ENCODE measurements around the gene POLDIP2.

Gene POLDIP2

DNA sequence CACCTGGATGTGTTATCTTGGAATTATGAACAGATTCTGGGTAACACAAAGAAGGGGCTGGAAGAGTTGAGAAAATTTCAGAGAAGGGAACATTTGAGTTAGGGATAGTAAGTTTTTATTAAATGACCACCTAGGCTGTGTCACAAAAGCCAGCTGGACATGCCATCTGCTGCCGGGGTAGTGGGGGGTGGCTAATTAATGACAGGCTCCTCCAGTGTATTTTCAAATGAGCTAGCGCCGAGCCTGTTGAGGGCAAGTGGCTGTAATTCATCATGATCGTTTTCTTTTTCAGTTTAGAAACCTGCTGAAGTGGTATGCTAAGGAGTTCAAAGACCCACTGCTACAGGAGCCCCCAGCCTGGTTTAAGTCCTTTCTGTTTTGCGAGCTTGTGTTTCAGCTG, 32.1 kb downstream of the POLDIP2 start:
- Mint-ChIP-seq H3K9me3 (no peaks in the 10 kb centered on the region), H3K4me3 (no peak overlapping the region), H3K36me3 (ENCODE audit: insufficient read depth) (peaks cover 17% of the 10 kb centered on the region), H3K27ac (ENCODE audit: low read depth) (no peak overlapping the region), H3K4me1 (peaks cover 7% of the 10 kb centered on the region), H3K27me3 (no peaks in the 10 kb centered on the region)
- ATAC-seq (replicated peaks; ENCODE audit: extremely low read depth, poor library complexity, severe bottlenecking) (no peak), DNase-seq (ENCODE audit: low spot score in 2 of 2) (no peak)

DNA sequence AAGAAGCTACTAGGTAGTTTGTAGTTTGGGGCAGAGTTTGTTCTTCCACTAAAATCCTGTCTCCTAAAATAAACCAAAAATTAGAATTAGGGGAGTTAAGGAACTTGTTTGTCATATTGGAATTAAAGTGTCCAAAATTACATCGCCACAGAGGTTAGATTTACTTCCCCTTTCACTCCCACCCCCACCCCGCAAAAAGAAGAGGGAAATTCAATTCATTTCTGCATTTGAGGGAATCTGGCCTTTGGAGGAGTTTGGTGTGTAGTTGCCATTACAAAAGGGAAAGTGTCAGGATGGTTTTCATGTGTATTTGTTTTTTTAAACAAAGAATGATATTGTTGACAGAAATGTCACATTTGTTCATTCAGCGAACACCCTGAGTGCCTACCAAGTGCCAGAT, 32.5 kb downstream of the POLDIP2 start:
- peaks cover 17% of the 10 kb centered on the region for H3K36me3 Mint-ChIP-seq (ENCODE audit: insufficient read depth)
- DNase-seq (ENCODE audit: low spot score in 2 of 2) (no peak), ATAC-seq (replicated peaks; ENCODE audit: extremely low read depth, poor library complexity, severe bottlenecking) (no peak)
- H3K27ac Mint-ChIP-seq (ENCODE audit: low read depth), result no peak overlapping the region
- H3K27me3 Mint-ChIP-seq, result no peaks in the 10 kb centered on the region
- no peaks in the 10 kb centered on the region for H3K9me3 Mint-ChIP-seq
- H3K4me1 Mint-ChIP-seq, result peaks cover 11% of the 10 kb centered on the region
- no peak overlapping the region for H3K4me3 Mint-ChIP-seq

DNA sequence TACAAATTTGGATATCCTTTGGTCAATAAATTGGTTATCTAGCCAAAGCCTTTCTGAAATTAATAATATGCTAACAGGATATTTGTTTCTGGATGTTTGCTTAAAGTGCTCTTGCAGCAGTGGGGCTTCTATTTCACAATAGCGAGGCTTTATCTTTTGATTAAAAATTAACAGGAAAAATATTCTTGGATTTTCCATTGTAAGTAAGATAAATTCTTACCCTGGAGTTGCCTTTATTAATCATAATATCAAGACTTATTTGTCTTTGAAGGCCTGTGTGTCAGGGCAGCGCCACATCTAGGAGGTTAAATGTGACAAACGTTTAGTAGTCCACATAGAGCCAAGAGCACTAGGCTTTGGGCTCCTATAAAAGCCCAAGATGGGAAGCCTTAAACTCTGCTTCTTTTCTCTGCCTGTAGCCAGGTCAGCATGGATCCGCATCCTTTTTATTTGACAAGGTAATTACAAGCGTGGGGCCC, 33.0 kb downstream of the POLDIP2 start:
- no peaks in the 10 kb centered on the region for H3K9me3 Mint-ChIP-seq
- no peaks in the 10 kb centered on the region for H3K27me3 Mint-ChIP-seq
- H3K27ac Mint-ChIP-seq (ENCODE audit: low read depth), result no peak overlapping the region
- peaks cover 16% of the 10 kb centered on the region for H3K4me1 Mint-ChIP-seq
- no peak overlapping the region for H3K4me3 Mint-ChIP-seq
- DNase-seq (ENCODE audit: low spot score in 2 of 2) (no peak), ATAC-seq (replicated peaks; ENCODE audit: extremely low read depth, poor library complexity, severe bottlenecking) (no peak)
- H3K36me3 Mint-ChIP-seq (ENCODE audit: insufficient read depth), result peaks cover 14% of the 10 kb centered on the region

DNA sequence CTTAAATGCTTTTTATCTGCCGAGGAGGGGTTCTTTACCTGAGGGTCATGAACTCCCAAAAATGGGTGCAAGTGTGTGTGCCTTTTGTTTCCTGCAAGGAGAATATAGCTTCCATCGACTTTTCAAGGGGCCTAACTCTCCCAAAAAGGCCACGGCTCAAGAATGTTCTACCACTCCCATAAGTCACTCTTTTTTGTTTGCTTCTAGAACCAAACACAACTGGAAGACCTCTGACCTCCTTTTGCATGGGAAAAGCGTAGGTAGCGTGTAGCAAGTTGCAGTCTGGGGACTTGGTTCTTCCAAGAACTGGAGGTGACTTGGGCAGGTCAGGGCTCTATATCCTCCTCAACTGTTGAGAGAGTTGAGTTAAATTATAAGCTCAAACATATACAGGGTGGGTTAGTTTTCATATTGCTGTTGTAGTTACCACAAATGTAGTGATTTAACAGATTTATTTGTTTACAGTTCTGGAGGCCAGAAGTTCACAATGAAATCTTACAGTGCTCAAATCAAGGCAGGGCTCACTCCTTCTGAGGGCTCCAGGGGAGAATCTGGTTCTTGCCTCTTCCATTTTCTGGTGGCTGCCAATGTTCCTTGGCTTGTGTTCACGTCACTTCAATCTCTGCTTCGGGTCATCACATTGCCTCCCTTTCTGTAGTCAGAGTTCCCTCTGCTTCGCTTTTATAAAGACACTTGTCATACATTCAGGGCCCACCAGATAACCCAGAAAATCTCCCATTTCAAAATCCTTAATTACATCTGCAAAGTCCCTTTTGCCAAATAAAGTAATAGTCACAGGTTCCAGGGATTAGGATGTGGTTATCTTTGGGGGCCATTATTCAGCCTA, 36.9 kb downstream of the POLDIP2 start:
- no peak for DNase-seq (ENCODE audit: low spot score in 2 of 2)
- peaks cover 29% of the 10 kb centered on the region for H3K4me1 Mint-ChIP-seq
- H3K4me3 Mint-ChIP-seq, result peak overlapping the region; percentile 90
- no peak for ATAC-seq (replicated peaks; ENCODE audit: extremely low read depth, poor library complexity, severe bottlenecking)
- no peaks in the 10 kb centered on the region for H3K9me3 Mint-ChIP-seq
- H3K27me3 Mint-ChIP-seq, result no peaks in the 10 kb centered on the region
- H3K27ac Mint-ChIP-seq (ENCODE audit: low read depth), result peak overlapping the region; percentile 50
- peaks cover 9% of the 10 kb centered on the region for H3K36me3 Mint-ChIP-seq (ENCODE audit: insufficient read depth)

DNA sequence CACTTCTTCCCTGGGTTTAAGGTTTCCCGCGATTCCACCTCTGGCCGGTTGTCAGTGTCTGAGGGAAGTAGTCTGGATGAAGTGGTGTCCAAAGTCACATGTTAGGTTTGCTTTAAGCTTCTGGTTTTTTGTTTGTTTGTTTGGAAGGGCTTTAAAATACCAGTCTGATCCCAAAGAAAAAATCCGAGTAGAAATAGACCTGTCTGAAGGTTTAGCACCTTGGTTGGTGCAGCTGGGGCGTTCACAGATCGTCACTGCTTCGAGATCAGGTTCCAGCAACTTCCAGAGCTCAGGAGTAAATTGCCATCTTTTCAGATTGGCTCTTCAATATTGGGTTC, 37.8 kb downstream of the POLDIP2 start:
- Mint-ChIP-seq H3K36me3 (ENCODE audit: insufficient read depth) (peaks cover 6% of the 10 kb centered on the region), H3K4me3 (peak overlapping the region; percentile 90), H3K9me3 (no peaks in the 10 kb centered on the region), H3K27ac (ENCODE audit: low read depth) (peak overlapping the region; percentile 50), H3K4me1 (peaks cover 29% of the 10 kb centered on the region), H3K27me3 (no peaks in the 10 kb centered on the region)
- ATAC-seq (replicated peaks; ENCODE audit: extremely low read depth, poor library complexity, severe bottlenecking) (no peak), DNase-seq (ENCODE audit: low spot score in 2 of 2) (no peak)

DNA sequence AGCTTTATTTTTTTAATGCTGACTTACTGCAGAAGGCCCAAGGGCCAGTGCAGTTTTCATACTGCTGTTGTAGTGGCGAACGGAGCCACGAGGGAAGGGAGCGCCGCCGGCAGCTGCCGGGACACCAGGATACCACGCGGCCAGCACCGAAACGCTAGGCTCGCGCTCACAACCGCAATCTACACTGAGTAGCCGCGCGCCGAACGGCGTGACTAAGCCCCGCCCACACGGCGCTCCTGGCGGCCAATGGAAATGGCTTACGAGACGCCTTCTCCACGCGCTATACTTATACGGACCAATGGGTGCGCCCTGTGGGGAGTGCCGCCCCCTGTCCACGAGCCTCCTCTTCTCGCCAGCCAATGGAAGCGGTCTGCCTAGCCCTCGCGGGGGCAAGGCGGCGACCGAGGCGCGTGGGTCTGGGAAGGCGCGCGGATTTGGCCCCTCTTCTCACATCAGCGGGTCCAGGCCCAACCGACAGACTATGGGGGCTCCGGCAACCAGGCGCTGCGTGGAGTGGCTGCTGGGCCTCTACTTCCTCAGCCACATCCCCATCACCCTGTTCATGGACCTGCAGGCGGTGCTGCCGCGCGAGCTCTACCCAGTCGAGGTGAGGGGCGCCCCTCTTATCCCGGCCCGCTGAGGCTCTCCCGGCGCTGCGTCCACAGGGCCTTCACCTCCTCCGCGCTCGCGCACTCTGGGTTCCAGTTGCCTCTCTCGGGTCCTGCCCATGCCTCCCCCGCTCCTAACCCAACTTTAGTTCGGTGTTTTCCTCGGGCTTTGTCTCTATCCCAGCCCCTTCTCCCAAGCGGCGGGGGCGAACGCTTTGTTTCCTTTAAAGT, 38.3 kb downstream of the POLDIP2 start, which contains the start of gene TMEM97:
Gene TMEM97, plus strand, starts transcription at position 442 of the 839 bp plus-strand sequence. Its CDS starts 40 bp downstream, at position 482.
- peak; percentile 99 for ATAC-seq (replicated peaks; ENCODE audit: extremely low read depth, poor library complexity, severe bottlenecking)
- Mint-ChIP-seq H3K4me3 (peak within 1 kb of the TSS; percentile 90), H3K27ac (ENCODE audit: low read depth) (peak within 1 kb of the TSS; percentile 50), H3K36me3 (ENCODE audit: insufficient read depth) (peaks cover 6% of the 10 kb centered on the region), H3K27me3 (no peaks in the 10 kb centered on the region), H3K9me3 (no peaks in the 10 kb centered on the region), H3K4me1 (peaks cover 29% of the 10 kb centered on the region)
- peak; percentile 82 to 89 for DNase-seq (ENCODE audit: low spot score in 2 of 2)

DNA sequence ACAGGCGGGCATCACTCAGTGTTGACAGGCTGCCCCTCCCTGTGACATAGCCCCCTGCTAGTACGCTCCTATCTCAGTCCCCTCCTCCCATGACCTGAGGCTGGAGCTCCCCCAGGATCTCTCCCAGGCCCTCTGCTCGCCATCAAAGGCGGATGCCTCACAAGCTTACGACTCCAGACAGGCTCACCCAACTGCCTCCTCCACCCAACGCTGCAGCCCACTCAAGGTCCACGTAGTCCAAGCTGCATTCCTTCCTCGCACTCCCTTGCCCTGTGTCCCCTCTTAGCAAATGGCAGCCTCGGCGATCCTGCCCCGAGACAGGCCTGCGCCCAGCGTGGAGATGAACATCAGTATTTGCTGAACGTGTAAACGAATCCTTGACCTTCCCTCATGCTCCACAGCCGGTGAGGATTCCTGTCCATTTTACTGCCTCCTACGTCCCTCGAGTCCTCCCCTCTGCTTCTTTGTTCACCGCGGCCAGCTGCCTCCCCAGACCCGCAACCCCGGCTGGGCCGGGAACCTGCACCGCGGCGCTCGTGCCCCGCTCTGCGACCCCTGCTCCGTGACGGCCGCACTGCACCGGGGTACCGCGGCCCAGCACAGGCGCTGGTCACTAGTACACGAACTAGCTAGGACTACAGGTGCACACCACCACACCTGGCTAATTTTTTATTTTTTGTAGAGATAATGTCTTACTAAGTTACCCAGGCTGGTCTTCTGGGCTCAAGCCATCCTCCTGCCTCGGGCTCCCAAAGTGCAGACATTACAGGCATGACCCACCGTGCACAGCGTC, 39.2 kb downstream of the POLDIP2 start:
- Mint-ChIP-seq H3K4me1 (peaks cover 29% of the 10 kb centered on the region), H3K27me3 (no peaks in the 10 kb centered on the region), H3K36me3 (ENCODE audit: insufficient read depth) (peaks cover 6% of the 10 kb centered on the region), H3K4me3 (peak overlapping the region; percentile 90), H3K9me3 (no peaks in the 10 kb centered on the region), H3K27ac (ENCODE audit: low read depth) (peak overlapping the region; percentile 50)
- ATAC-seq (replicated peaks; ENCODE audit: extremely low read depth, poor library complexity, severe bottlenecking), result peak; percentile 8
- DNase-seq (ENCODE audit: low spot score in 2 of 2), result no peak

DNA sequence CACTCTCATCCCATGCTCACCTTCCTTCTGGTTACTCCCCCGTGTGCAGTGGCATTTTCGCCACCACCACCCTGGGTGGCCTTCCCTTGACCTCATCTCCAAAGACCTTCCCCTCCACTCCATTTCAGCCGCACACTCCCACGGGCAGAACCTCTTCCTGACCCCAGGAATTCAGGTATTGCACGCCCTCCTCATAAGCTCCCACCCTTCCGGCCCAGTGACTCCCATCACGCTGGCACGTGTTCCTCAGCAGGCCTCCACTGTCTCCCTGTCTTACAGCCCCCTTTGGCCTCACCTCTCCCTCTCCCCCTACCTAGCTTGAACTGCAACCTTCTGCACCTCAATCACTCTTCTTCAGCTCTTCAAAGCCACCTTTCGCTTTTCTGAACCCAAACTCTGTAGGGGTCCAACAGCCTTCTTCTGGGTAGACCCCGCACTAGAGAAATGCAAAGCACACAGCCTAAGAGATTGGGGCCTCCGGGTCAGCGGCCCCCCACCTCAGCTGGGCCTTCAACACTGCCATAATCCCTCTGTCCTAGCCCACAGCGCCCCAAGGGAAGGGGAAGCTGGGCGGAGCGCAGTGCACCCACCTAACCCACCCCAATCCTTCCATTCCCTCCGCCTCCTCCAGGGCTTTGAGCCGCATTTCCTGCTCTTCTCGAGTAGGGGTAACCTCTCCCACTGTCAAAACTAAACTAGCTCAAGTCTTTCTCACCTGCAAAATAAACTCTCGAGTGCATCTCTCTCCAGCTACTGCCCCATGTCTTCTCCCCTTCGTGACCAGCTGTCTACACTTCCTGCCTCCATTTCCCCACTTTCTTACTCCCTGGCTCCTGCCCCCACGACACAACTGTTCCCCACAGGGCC, 40.0 kb downstream of the POLDIP2 start:
- H3K27ac Mint-ChIP-seq (ENCODE audit: low read depth), result no peak overlapping the region
- H3K4me3 Mint-ChIP-seq, result peak overlapping the region; percentile 90
- H3K36me3 Mint-ChIP-seq (ENCODE audit: insufficient read depth), result peaks cover 6% of the 10 kb centered on the region
- peaks cover 29% of the 10 kb centered on the region for H3K4me1 Mint-ChIP-seq
- ATAC-seq (replicated peaks; ENCODE audit: extremely low read depth, poor library complexity, severe bottlenecking) (no peak), DNase-seq (ENCODE audit: low spot score in 2 of 2) (no peak)
- H3K9me3 Mint-ChIP-seq, result no peaks in the 10 kb centered on the region
- no peaks in the 10 kb centered on the region for H3K27me3 Mint-ChIP-seq

DNA sequence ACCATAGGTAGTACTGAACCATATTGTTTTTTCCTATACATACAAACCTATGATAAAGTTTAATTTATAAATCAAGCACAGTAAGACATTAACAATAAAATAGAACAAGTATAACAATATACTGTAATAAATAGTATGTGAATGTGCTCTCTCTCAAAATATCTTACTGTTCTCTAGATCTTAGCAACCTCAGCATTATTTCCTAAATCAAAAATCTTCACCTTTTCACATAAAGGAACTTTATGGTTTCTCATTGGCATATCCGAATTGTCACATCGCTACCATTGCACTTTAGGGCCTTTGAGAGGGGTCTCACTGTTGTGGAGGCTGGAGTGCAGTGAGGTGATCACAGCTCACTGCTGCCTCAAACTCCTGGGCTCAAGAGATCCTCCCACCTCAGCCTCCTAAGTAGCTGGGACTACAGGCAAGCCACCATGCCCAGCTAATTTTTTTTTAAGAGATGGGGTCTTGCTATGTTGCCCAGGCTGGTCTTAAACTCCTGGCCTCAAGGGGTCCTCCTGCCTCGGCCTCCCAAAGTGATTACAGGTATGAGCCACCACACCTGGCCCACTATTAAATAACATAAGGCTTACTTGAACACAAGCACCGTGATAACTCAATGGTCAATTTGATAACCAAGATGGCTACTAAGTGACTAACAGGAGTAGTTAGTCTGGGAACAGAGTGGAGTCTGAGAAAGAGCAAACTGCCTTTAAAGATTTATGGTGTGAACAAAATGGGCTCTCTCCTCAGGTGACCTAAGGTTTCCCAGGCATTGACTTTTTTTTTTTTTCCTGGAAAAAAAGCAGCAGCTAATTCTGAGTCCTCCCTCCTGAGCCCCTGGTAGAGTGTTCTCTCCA, 41.3 kb downstream of the POLDIP2 start:
- H3K4me1 Mint-ChIP-seq, result peaks cover 29% of the 10 kb centered on the region
- no peak overlapping the region for H3K27ac Mint-ChIP-seq (ENCODE audit: low read depth)
- no peaks in the 10 kb centered on the region for H3K27me3 Mint-ChIP-seq
- H3K4me3 Mint-ChIP-seq, result no peak overlapping the region
- DNase-seq (ENCODE audit: low spot score in 2 of 2) (no peak), ATAC-seq (replicated peaks; ENCODE audit: extremely low read depth, poor library complexity, severe bottlenecking) (no peak)
- no peaks in the 10 kb centered on the region for H3K9me3 Mint-ChIP-seq
- H3K36me3 Mint-ChIP-seq (ENCODE audit: insufficient read depth), result peaks cover 6% of the 10 kb centered on the region

DNA sequence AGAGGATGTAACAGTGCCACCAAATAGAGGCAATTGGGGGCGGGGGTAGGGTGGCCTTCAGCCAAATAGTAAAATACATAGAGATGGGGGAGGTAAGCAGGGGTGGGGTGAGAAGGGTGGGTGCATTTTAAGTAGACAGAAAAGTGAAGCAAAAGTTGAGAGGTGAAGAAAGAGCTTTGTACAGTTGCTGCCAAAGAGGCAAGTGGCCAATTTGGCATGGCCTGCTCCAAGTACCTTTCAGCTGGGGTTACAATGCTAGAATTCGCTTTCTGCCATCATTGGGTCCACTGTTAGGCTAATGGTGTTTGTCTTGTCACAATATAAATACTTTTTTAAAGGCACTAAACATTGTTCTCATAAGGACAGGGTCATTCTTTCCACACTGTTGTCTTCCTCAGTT, 43.5 kb downstream of the POLDIP2 start:
- H3K4me1 Mint-ChIP-seq, result peaks cover 8% of the 10 kb centered on the region
- no peak overlapping the region for H3K4me3 Mint-ChIP-seq
- no peak for DNase-seq (ENCODE audit: low spot score in 2 of 2)
- no peaks in the 10 kb centered on the region for H3K9me3 Mint-ChIP-seq
- no peak for ATAC-seq (replicated peaks; ENCODE audit: extremely low read depth, poor library complexity, severe bottlenecking)
- H3K27me3 Mint-ChIP-seq, result no peaks in the 10 kb centered on the region
- H3K36me3 Mint-ChIP-seq (ENCODE audit: insufficient read depth), result peaks cover 1% of the 10 kb centered on the region
- H3K27ac Mint-ChIP-seq (ENCODE audit: low read depth), result no peak overlapping the region

DNA sequence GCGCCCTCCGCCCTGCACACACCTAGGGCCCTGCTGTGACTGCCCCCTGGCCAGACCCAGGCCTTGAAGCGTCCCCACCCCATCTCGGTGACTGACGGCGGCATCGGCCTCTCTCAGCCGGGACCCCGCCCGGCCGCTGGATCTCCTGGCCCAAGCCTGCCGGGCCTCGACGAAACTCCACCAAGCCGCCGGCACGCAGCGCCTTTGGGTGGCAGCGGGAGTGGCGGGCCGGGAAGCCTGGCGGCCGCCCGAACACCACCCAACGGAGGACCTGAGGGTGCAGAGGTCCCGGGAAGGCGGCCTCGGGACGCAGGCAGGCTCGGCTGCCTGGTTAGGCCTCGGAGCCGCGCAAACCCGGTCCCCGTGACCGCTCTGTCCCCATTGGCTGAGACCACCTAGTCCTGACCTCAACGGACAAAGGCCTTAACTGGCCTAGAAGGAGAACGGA, 50.3 kb downstream of the POLDIP2 start:
- no peaks in the 10 kb centered on the region for H3K9me3 Mint-ChIP-seq
- ATAC-seq (replicated peaks; ENCODE audit: extremely low read depth, poor library complexity, severe bottlenecking), result no peak
- no peak overlapping the region for H3K27ac Mint-ChIP-seq (ENCODE audit: low read depth)

More for the DNA sequence above, 50.3 kb downstream of the POLDIP2 start:
- H3K4me3 Mint-ChIP-seq, result no peak overlapping the region
- H3K27me3 Mint-ChIP-seq, result no peaks in the 10 kb centered on the region
- H3K4me1 Mint-ChIP-seq, result no peaks in the 10 kb centered on the region
- no peaks in the 10 kb centered on the region for H3K36me3 Mint-ChIP-seq (ENCODE audit: insufficient read depth)
- DNase-seq (ENCODE audit: low spot score in 2 of 2), result no peak
